Measurements from ENCODE around the gene PLS3.

PLS3 gene

GRCh38 chrX:115565888-115566287, 4.9 kb downstream of the PLS3 start:
- DNase-seq (ENCODE audit: low read depth) = no peak

GRCh38 chrX:115571712-115572111, 10.7 kb downstream of the PLS3 start:
- no peak for DNase-seq (ENCODE audit: low read depth)

GRCh38 chrX:115573185-115573584, 12.2 kb downstream of the PLS3 start:
- DNase-seq (ENCODE audit: low read depth) = no peak

GRCh38 chrX:115576676-115577075, 15.7 kb downstream of the PLS3 start:
- no peak for DNase-seq (ENCODE audit: low read depth)

- DNase-seq (ENCODE audit: low read depth) = no peak
Measured at GRCh38 chrX:115579327-115579726, 18.4 kb downstream of the PLS3 start.

- no peak for DNase-seq (ENCODE audit: low read depth)
Measured at GRCh38 chrX:115579786-115580294, 18.9 kb downstream of the PLS3 start.

- DNase-seq (ENCODE audit: low read depth) = no peak
Measured at GRCh38 chrX:115581759-115582615, 21.0 kb downstream of the PLS3 start.

GRCh38 chrX:115582616-115583495, 21.9 kb downstream of the PLS3 start:
- no peak for DNase-seq (ENCODE audit: low read depth)

- DNase-seq (ENCODE audit: low read depth) = no peak
Measured at GRCh38 chrX:115583496-115584004, 22.6 kb downstream of the PLS3 start.

- DNase-seq (ENCODE audit: low read depth) = no peak
Measured at GRCh38 chrX:115584696-115585095, 23.7 kb downstream of the PLS3 start.

- no peak for DNase-seq (ENCODE audit: low read depth)
Measured at GRCh38 chrX:115588179-115588578, 27.2 kb downstream of the PLS3 start.

GRCh38 chrX:115589419-115589818, 28.4 kb downstream of the PLS3 start:
- no peak for DNase-seq (ENCODE audit: low read depth)

GRCh38 chrX:115591420-115591819, 30.4 kb downstream of the PLS3 start:
- no peak for DNase-seq (ENCODE audit: low read depth)

- no peak for DNase-seq (ENCODE audit: low read depth)
Measured at GRCh38 chrX:115591856-115592842, 31.2 kb downstream of the PLS3 start.

- no peak for DNase-seq (ENCODE audit: low read depth)
Measured at GRCh38 chrX:115592997-115593734, 32.2 kb downstream of the PLS3 start.

- no peak for DNase-seq (ENCODE audit: low read depth)
Measured at GRCh38 chrX:115595049-115595448, 34.1 kb downstream of the PLS3 start.

- no peak for DNase-seq (ENCODE audit: low read depth)
Measured at GRCh38 chrX:115598556-115598955, 37.6 kb downstream of the PLS3 start.

GRCh38 chrX:115602308-115602707, 41.3 kb downstream of the PLS3 start:
- DNase-seq (ENCODE audit: low read depth) = no peak

- DNase-seq (ENCODE audit: low read depth) = no peak
Measured at GRCh38 chrX:115602729-115603389, 41.9 kb downstream of the PLS3 start.

GRCh38 chrX:115603534-115604074, 42.6 kb downstream of the PLS3 start:
- no peak for DNase-seq (ENCODE audit: low read depth)

All from activated T-cell treated with anti-CD3 and anti-CD28 coated beads for 48 hours (primary cell).